Stimulated activated CD4-positive, alpha-beta T cell treated with anti-CD3 and anti-CD28 coated beads, Interleukin-4, amount 100 ng/mL, for 24 hours (primary cell): Measurements from ENCODE around the gene ZNF292.
"Not testable (repeated sequence)": the region's sequence is repeated elsewhere in the genome, so short reads cannot be mapped to it uniquely, and the experiment has no call there.

Source experiments
- DNase-seq: peaks from one replicate; pipeline ENCODE4 v3.0.0-alpha.2; 2020

The ZNF292 gene

DNA sequence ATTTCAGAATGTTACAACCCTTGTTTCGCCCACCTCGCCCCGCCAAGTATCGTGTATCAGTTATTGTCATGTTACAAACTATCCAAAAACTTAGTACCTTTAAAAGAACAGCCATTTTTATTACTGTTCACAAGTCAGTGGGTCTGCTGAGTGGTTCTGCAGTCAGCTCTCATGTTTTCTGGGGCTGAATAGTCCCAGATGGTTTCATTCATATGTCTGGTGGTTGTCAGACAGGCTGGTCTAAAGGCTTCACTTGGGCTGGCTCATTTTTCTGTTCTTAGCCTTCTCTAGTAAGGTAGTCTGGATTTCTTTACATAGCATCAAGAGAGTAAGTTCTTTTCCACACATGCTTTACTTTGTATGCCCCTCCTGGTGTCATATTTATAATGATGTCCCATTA is 8.6 kb downstream of the ZNF292 start:
- no peak for DNase-seq

- DNase-seq = no peak
These were observed 9.1 kb downstream of the ZNF292 start for GRCh38 chr6:87164506-87164905.

- no peak for DNase-seq
These were observed 9.8 kb downstream of the ZNF292 start for GRCh38 chr6:87165185-87165584.

- DNase-seq = no peak
These were observed 16.7 kb downstream of the ZNF292 start for GRCh38 chr6:87171938-87172633.

DNA sequence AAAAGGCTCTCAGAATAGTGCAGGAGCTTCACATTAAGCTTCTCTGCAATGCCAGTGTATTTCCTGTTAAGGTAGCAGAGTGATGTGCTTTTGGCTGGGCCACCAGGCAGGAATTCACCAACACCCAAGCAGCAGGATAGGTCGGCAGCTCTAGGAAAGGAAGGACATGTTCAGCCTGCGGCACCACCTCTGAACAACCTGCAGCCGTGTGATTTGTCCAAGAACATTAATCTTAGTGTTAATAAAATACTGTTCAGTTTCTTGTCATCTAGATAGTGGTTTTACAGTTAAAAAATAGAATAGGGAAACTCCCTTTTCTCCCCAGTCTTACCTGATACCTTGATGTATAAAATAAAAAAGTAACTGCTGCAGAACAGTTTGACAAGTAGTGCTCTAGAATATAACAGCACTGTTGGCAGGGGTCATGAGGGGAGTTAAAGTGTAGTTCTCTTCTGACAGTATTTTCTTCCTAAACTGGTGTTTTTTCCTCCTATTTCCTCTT is 18.8 kb downstream of the ZNF292 start:
- DNase-seq = no peak

GRCh38 chr6:87176493-87176892 is 21.1 kb downstream of the ZNF292 start:
- DNase-seq = no peak

GRCh38 chr6:87180105-87180728 is 24.9 kb downstream of the ZNF292 start:
- no peak for DNase-seq

- no peak for DNase-seq
These were observed 26.5 kb downstream of the ZNF292 start for GRCh38 chr6:87181903-87182302.

DNA sequence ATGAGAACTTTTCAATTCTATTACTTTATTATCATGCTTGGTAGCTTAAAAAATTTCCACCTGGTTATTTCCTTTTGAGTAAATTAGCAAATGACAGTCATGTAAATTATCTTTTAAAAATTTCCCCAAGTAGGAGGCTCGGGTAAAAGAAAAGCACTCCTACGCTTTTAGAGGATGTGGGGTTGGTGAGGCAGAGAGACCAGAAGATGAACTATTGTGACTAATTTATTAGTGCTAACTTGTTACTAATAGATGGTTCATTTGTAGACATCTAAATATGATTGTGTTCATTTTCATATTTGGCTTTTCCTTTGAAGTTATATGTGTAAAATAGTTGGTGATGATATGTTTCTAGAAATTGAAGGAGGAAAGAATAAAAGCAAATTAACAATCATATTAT is 27.0 kb downstream of the ZNF292 start:
- peak; percentile 58 for DNase-seq

DNA sequence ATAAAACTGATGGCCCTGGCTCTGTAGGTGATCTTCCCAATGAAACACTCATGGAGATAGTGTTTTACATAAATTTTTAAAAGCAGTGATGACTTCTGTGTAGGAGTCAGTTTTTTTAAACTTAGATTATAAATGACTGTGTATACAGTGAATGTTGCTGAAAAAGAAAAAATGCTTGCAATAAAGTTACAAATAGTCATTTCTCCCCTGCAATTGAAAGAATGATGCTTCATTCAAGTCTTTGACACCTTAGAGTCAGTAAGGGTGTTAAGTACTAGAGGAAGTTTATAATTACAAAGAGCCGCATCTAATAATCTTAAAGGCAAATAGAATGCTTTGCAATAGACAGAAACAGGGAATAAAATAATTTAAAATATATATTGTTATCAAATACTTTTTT is 27.6 kb downstream of the ZNF292 start:
- no peak for DNase-seq

GRCh38 chr6:87183687-87184086 is 28.3 kb downstream of the ZNF292 start:
- no peak for DNase-seq

DNA sequence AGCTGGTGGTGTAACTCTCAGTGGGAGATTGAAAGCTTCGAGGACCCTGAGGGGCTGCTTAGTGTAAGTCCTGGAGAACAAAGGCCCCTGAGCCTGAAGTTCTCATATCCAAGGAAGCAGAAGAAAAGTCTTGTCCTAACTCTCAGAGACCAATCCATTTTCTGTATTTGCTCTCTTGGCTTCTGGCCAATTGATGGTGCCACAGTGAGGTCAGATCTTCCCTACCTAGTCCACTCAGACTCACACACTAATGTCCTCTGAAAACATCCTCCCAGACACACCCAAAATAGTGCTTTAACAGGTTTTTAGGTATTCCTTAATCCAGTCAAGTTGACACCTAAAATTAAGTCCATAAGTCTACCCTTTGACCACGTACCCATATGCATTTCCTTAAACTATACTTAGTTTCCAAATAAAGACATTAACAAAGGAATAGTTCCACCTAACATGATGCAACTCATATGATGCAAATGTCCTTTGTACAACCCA is 29.4 kb downstream of the ZNF292 start:
- DNase-seq = no peak

GRCh38 chr6:87196275-87196842 is 41.0 kb downstream of the ZNF292 start:
- DNase-seq = no peak

- DNase-seq = peak; percentile 29
These were observed 42.2 kb downstream of the ZNF292 start for GRCh38 chr6:87197547-87197946.

DNA sequence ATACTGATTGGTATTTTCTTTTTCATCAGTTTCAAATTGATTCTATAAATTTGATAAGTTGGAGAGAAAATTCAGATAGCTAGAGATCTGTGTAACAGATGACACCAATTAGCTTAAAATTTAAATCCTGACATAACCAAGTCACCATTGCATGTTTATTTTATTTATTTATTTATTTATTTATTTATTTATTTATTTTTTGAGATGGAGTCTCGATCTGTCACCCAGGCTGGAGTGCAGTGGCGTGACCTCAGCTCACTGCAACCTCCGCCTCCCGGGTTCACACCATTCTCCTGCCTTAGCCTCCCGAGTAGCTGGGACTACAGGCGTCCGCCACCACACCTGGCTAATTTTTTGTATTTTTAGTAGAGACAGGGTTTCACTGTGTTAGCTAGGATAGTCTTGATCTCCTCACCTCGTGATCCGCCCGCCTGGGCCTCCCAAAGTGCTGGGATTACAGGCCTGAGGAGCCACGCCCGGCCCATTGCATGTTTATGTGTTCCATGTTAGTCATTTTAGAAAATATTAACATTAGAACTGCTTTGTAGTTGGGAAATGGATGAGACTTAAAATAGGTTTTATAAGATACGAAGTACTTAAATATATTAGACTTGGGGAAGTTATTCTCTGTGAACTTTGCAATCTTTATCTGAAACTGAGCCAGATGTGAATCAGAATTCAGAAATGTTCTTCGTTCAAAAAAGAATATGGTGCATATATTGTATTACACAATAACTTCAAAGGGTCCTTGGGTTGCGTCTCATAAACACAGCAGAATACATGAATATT is 42.9 kb downstream of the ZNF292 start:
- DNase-seq = not testable (repeated sequence)

DNA sequence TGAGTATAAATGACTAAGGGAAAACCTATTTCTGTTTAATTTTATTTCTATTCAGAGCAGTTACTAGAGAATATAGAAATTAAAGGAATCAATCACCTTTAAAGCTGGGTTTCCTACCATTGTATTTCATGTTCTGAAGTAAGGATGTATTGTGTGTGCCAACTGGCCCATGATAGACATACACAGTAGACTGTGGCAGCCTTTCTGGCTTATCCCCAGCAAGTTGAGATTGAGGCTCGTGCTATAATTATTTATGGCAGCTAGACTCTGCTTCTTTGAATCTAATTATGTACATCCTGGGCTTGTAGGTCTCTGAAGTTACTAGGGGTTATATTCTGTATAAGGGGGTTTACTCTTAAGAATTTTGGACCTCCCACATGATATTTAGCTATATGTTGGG is 44.4 kb downstream of the ZNF292 start:
- no peak for DNase-seq

- no peak for DNase-seq
These were observed 45.3 kb downstream of the ZNF292 start for GRCh38 chr6:87200469-87201175.

DNA sequence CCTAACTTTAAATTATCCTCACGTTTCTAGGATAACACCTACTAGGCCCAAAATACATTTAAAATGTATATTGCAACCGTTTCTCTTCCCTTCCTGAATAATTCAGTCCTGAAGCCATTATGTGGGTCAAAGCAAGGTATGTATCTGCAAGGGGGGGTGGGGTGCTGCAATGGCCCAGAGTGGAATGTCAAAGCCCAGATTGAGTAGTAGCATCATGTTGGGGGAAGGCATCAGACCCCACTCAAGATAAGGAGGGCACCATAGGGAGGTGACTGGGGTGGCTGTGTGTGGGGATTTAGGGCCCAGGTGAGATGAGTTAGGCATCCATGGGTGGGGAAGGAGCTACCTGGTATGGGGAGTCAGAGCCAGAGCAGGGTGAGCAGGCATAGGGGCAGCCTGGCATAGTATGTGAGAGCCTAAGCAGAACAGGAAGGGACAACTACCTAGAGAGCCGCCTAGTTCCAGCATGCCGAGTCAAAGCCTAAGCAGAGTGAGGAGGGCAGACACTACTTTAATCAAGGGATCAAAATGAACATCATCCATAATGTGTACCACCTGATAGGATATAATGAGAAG is 48.2 kb downstream of the ZNF292 start:
- no peak for DNase-seq

DNA sequence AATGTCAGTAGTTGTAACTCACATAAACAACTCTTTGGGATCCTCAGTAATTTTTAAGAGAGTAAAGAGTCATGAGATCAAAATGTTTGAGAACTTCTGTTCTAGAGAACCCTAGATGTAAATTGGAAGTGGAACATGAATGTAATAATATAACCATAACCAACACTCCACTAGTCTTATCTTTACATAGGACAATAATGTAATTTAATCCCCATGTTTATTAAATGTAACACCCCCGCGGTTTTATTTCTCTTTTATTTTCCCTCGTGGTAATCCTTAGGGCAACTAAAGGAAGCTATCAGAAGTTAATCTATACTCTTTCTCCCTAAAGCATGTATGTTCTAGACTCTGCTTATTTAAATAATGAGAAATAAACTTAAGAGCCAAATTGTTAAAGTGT is 54.4 kb downstream of the ZNF292 start:
- no peak for DNase-seq

DNA sequence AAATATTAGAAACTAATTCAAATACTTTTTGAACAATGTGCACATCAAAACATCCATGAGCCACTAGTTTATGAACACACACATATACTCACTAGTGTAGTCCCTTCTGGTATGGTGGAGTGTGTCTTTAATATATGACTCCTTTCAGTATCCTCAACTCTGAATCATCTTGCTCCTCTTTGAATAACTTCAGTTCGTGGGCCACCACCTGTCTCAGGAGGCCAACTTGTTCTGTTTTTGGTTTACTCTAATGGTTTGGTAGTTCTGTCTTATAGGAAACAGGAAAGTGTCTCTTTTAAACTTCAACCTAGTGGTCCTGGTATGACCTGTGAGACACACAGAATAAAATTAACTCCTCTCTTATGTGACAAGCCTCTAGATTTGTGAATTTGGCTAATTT is 55.6 kb downstream of the ZNF292 start:
- peak; percentile 46 for DNase-seq

DNA sequence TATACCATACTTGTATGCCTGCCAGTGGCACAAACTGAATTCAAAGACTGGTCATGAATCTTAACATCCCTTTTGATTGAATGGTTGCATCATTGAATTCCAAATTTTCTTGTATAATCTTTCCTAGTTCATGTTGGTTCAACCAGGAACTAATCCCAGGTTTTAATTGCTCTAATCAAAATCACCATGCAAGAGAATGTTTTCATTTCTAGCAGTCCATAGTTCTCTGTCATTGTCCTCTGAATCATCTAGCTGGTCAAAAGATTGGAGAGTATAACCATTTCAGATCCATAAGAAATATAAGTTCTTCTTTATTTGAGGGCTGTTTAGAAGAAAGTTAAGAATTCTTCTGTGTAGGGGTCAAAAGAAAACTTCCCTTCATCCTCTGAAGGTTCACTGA is 57.2 kb downstream of the ZNF292 start:
- DNase-seq = no peak

- DNase-seq = no peak
These were observed 58.0 kb downstream of the ZNF292 start for GRCh38 chr6:87213364-87213763.
